Measurements from ENCODE around the gene KCNJ16.

The KCNJ16 gene

DNA sequence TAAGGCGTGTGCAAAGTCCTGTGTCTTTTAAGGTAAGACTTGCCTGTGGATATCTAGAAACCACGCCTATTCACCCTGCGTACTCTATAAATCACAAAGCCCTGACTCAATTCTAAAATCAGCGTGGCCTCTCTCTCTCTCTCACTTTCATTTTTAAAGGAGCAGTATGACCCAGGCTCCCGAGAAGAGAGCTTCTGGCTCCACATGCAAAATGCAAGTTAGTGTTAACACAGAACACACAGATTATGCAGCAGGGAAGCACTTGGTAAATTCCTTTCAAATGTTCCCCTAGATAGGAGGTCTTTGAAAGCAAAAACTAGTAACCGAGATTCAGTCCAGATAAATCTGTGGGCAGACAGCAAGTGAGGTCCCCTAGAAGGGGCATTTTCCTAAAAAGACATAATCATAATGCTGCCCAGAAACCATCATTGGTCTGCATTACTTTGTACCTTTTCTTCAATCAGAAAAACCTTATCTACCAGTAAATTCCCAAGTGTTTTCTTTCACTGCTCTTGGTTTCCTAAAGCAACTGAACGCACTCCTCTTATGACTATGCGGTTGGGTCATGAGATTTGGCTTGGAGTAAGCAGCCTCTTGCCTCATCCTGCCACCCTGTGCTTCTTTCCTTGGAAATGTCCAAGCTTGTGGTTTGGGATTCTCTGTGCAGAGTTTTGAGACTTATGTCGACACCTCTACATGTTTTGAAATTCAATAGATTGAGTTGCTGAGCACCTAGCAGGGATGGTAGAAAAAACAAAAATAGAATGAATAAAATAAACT is 62.6 kb downstream of the KCNJ16 start:
- Histone ChIP-seq H3K56ac (ENCODE audit: low read length) (no peak overlapping the region), H2BK120ac (ENCODE audit: low read depth, low read length) (no peak overlapping the region), H3K23ac (ENCODE audit: low read length) (no peak overlapping the region), H3K79me2 (ENCODE audit: control insufficient read depth, insufficient read depth, low read length) (no peaks in the 10 kb centered on the region), H3K27me3 (ENCODE audit: insufficient read depth, low read length, poor library complexity) (no peaks in the 10 kb centered on the region), H3K4me3 (ENCODE audit: low read length) (no peak overlapping the region), H3K9ac (ENCODE audit: low read length) (no peak overlapping the region), H3K36me3 (ENCODE audit: control insufficient read depth, insufficient read depth, low read length) (no peaks in the 10 kb centered on the region), H2BK5ac (ENCODE audit: low read length) (no peak overlapping the region), H3K4me2 (ENCODE audit: low read length) (no peak overlapping the region), H3K4me1 (ENCODE audit: control insufficient read depth, low read depth, low read length) (no peaks in the 10 kb centered on the region), H3K27ac (ENCODE audit: low read depth, low read length) (no peak overlapping the region), H3K79me1 (ENCODE audit: low read length) (no peaks in the 10 kb centered on the region), H2AK5ac (ENCODE audit: low read length) (no peak overlapping the region), H3K4ac (ENCODE audit: low read depth, low read length) (no peak overlapping the region), H3K18ac (ENCODE audit: low read length) (no peak overlapping the region), H4K8ac (ENCODE audit: low read depth, low read length) (no peak overlapping the region), H4K5ac (ENCODE audit: low read length) (no peak overlapping the region), H2BK15ac (replicated peaks; ENCODE audit: low read depth) (no peak overlapping the region)
- WGBS (ENCODE audit: extremely low coverage, insufficient coverage, low lambda C conversion rate), result no CpG with 5 or more reads among the region's 9 CpGs
- DNase-seq, result peak; percentile 60

DNA sequence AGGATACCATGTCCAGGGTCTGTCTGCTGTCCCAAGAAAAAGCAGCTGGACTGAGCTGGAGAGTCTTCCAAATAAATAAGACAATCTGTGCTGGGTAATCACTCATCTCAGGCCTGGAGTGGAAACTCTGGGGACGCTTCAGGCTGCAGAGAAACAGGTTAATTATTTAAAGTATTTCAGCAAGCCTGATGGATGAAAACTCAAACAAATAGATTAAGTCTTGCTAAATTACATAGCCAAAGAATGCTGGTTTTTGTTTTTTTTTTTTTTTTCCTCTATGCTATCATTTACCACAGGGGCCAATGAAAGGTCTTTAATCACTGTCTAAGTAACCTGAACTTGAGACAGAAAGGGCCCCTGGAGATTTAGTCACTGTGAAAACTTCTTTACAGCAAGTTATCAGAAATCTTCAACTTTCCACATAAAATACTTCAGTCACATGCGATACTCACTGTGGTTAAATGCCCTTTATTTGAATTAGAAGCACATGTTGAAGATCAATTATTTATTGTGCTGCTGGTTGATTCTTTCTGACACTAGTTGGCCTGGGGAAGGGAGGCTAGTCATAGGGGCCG is 63.4 kb downstream of the KCNJ16 start:
- Histone ChIP-seq H4K8ac (ENCODE audit: low read depth, low read length) (no peak overlapping the region), H3K56ac (ENCODE audit: low read length) (no peak overlapping the region), H2BK5ac (ENCODE audit: low read length) (no peak overlapping the region), H3K4me2 (ENCODE audit: low read length) (no peak overlapping the region), H3K18ac (ENCODE audit: low read length) (peak overlapping the region; percentile 1), H3K79me2 (ENCODE audit: control insufficient read depth, insufficient read depth, low read length) (no peaks in the 10 kb centered on the region), H3K79me1 (ENCODE audit: low read length) (no peaks in the 10 kb centered on the region), H3K4ac (ENCODE audit: low read depth, low read length) (no peak overlapping the region), H2BK15ac (replicated peaks; ENCODE audit: low read depth) (no peak overlapping the region), H3K27ac (ENCODE audit: low read depth, low read length) (no peak overlapping the region), H2BK120ac (ENCODE audit: low read depth, low read length) (no peak overlapping the region), H3K23ac (ENCODE audit: low read length) (no peak overlapping the region), H4K5ac (ENCODE audit: low read length) (no peak overlapping the region), H3K36me3 (ENCODE audit: control insufficient read depth, insufficient read depth, low read length) (no peaks in the 10 kb centered on the region), H3K4me1 (ENCODE audit: control insufficient read depth, low read depth, low read length) (no peaks in the 10 kb centered on the region), H2AK5ac (ENCODE audit: low read length) (no peak overlapping the region), H3K4me3 (ENCODE audit: low read length) (no peak overlapping the region), H3K9ac (ENCODE audit: low read length) (no peak overlapping the region), H3K27me3 (ENCODE audit: insufficient read depth, low read length, poor library complexity) (no peaks in the 10 kb centered on the region)
- no peak for DNase-seq
- WGBS (ENCODE audit: extremely low coverage, insufficient coverage, low lambda C conversion rate), result no CpG with 5 or more reads among the region's 3 CpGs

DNA sequence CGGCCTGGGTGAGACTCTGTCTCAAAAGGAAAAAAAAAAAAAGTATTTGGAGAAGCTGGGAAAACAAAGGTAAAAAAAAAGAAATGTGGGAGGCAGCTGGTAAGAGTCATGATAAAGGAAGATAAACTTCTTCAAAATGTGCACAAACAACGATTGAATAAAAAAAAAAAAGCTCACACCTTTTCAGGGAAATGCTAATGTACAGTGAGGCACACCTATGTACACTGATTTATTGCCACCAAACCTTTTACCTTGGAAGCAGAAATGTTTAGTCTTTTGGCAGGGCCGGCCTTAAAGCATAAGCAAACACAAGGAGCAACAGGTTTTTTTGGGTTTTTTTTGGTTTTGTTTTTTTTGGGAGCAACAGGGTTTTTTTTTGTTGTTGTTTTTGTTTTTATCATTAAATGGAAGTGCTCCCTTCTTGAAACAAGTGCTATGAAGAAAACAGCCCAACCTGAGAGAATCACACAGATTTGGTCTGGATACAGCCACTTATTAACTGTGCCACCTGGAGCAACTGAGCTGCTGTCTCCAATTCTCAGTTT is 64.5 kb downstream of the KCNJ16 start:
- H3K18ac ChIP-seq (ENCODE audit: low read length), result no peak overlapping the region
- H2BK15ac ChIP-seq (replicated peaks; ENCODE audit: low read depth), result no peak overlapping the region
- no peak overlapping the region for H3K4me3 ChIP-seq (ENCODE audit: low read length)
- no peak overlapping the region for H3K27ac ChIP-seq (ENCODE audit: low read depth, low read length)
- no peak overlapping the region for H2AK5ac ChIP-seq (ENCODE audit: low read length)
- H3K36me3 ChIP-seq (ENCODE audit: control insufficient read depth, insufficient read depth, low read length), result no peaks in the 10 kb centered on the region
- H3K79me1 ChIP-seq (ENCODE audit: low read length), result no peaks in the 10 kb centered on the region
- no peaks in the 10 kb centered on the region for H3K4me1 ChIP-seq (ENCODE audit: control insufficient read depth, low read depth, low read length)
- H2BK120ac ChIP-seq (ENCODE audit: low read depth, low read length), result no peak overlapping the region
- no peak overlapping the region for H3K4ac ChIP-seq (ENCODE audit: low read depth, low read length)
- H4K8ac ChIP-seq (ENCODE audit: low read depth, low read length), result no peak overlapping the region
- no peak overlapping the region for H2BK5ac ChIP-seq (ENCODE audit: low read length)
- H3K79me2 ChIP-seq (ENCODE audit: control insufficient read depth, insufficient read depth, low read length), result no peaks in the 10 kb centered on the region
- no peaks in the 10 kb centered on the region for H3K27me3 ChIP-seq (ENCODE audit: insufficient read depth, low read length, poor library complexity)
- no peak overlapping the region for H3K9ac ChIP-seq (ENCODE audit: low read length)
- no peak overlapping the region for H4K5ac ChIP-seq (ENCODE audit: low read length)
- no peak overlapping the region for H3K4me2 ChIP-seq (ENCODE audit: low read length)
- no peak overlapping the region for H3K23ac ChIP-seq (ENCODE audit: low read length)
- DNase-seq, result no peak
- H3K56ac ChIP-seq (ENCODE audit: low read length), result no peak overlapping the region
- no CpG with 5 or more reads among the region's 3 CpGs for WGBS (ENCODE audit: extremely low coverage, insufficient coverage, low lambda C conversion rate)

DNA sequence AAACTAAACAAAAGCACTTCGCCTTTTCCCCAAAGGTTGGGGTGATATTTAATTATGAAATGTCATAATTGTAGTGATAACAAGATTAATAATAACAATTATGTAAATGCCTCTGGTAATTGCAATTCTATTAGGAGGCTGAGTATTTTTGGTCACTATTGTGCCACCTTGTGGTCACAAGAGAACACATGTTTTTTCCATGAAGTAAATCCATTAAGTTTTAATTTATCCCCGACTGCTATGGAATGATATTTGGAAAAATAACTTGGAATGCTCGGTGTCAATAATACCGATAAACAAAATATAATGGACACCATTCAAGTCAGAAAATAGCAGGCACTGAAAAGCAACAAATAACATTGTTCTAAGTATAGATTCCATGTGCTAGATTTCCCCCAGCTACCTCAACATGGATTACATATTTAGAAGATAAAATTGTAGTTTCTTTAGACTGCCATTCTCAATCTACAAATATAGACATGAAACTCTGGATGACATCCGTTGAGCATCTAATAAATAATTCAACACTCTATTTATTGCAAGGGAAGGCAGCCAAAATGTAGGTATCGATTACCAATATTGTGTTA is 69.3 kb downstream of the KCNJ16 start:
- no peaks in the 10 kb centered on the region for H3K79me2 ChIP-seq (ENCODE audit: control insufficient read depth, insufficient read depth, low read length)
- H2AK5ac ChIP-seq (ENCODE audit: low read length), result no peak overlapping the region
- no peak overlapping the region for H3K4me3 ChIP-seq (ENCODE audit: low read length)
- no peak overlapping the region for H3K4me2 ChIP-seq (ENCODE audit: low read length)
- no peak overlapping the region for H2BK120ac ChIP-seq (ENCODE audit: low read depth, low read length)
- H3K27ac ChIP-seq (ENCODE audit: low read depth, low read length), result no peak overlapping the region
- H3K36me3 ChIP-seq (ENCODE audit: control insufficient read depth, insufficient read depth, low read length), result no peaks in the 10 kb centered on the region
- H3K4ac ChIP-seq (ENCODE audit: low read depth, low read length), result no peak overlapping the region
- H3K18ac ChIP-seq (ENCODE audit: low read length), result no peak overlapping the region
- H4K8ac ChIP-seq (ENCODE audit: low read depth, low read length), result no peak overlapping the region
- no CpG with 5 or more reads among the region's 6 CpGs for WGBS (ENCODE audit: extremely low coverage, insufficient coverage, low lambda C conversion rate)
- no peaks in the 10 kb centered on the region for H3K79me1 ChIP-seq (ENCODE audit: low read length)
- H3K23ac ChIP-seq (ENCODE audit: low read length), result no peak overlapping the region
- no peak overlapping the region for H3K9ac ChIP-seq (ENCODE audit: low read length)
- H3K56ac ChIP-seq (ENCODE audit: low read length), result no peak overlapping the region
- DNase-seq, result no peak
- no peak overlapping the region for H2BK15ac ChIP-seq (replicated peaks; ENCODE audit: low read depth)
- no peaks in the 10 kb centered on the region for H3K4me1 ChIP-seq (ENCODE audit: control insufficient read depth, low read depth, low read length)
- H2BK5ac ChIP-seq (ENCODE audit: low read length), result no peak overlapping the region
- no peak overlapping the region for H4K5ac ChIP-seq (ENCODE audit: low read length)
- H3K27me3 ChIP-seq (ENCODE audit: insufficient read depth, low read length, poor library complexity), result no peaks in the 10 kb centered on the region

DNA sequence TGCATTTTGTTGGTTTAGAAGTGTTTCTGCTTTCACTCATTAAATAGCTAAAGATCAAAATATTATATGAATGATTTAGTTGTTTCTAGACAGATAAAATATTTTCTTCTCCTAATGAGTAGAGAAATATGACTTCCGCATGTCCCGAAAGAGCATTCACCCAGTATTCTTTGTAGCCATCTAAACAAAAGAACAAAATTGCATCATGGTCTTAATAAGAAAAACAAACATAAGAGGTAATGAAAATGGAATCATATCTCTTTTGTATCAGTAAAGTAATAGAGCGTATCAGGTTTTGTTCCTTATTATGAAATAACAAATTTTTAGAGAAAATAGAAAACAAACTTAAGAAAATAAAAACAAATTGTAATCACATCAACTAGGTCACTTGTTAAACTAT is 78.2 kb downstream of the KCNJ16 start:
- H4K8ac ChIP-seq (ENCODE audit: low read depth, low read length), result no peak overlapping the region
- no CpG with 5 or more reads among the region's 3 CpGs for WGBS (ENCODE audit: extremely low coverage, insufficient coverage, low lambda C conversion rate)

More for the DNA sequence above, 78.2 kb downstream of the KCNJ16 start:
- Histone ChIP-seq H3K4ac (ENCODE audit: low read depth, low read length) (no peak overlapping the region), H3K79me2 (ENCODE audit: control insufficient read depth, insufficient read depth, low read length) (no peaks in the 10 kb centered on the region), H3K4me1 (ENCODE audit: control insufficient read depth, low read depth, low read length) (no peaks in the 10 kb centered on the region), H2BK120ac (ENCODE audit: low read depth, low read length) (no peak overlapping the region), H3K27me3 (ENCODE audit: insufficient read depth, low read length, poor library complexity) (no peaks in the 10 kb centered on the region), H4K5ac (ENCODE audit: low read length) (no peak overlapping the region), H2AK5ac (ENCODE audit: low read length) (no peak overlapping the region), H3K79me1 (ENCODE audit: low read length) (no peaks in the 10 kb centered on the region), H3K36me3 (ENCODE audit: control insufficient read depth, insufficient read depth, low read length) (no peaks in the 10 kb centered on the region), H2BK15ac (replicated peaks; ENCODE audit: low read depth) (no peak overlapping the region), H3K4me3 (ENCODE audit: low read length) (no peak overlapping the region), H3K27ac (ENCODE audit: low read depth, low read length) (no peak overlapping the region), H2BK5ac (ENCODE audit: low read length) (no peak overlapping the region), H3K56ac (ENCODE audit: low read length) (no peak overlapping the region), H3K9ac (ENCODE audit: low read length) (no peak overlapping the region), H3K18ac (ENCODE audit: low read length) (no peak overlapping the region), H3K4me2 (ENCODE audit: low read length) (no peak overlapping the region), H3K23ac (ENCODE audit: low read length) (no peak overlapping the region)
- DNase-seq, result no peak
